GM12864 (cell line): ENCODE results near the gene ZMYND12.

Experiments used
- DNase-seq: peaks from one replicate; pipeline ENCODE4 v3.0.0-alpha.2; 2011; ENCODE audit warnings: low read depth
- H3K4me3 ChIP-seq: 2 replicates; pipeline ENCODE4 v1.5.1; 2011; ENCODE audit warnings: mild to moderate bottlenecking, low read depth, low read length, control low read depth
- CTCF ChIP-seq: IDR thresholded peaks from 2 replicates; pipeline ENCODE4 v1.5.1; 2011; ENCODE audit warnings: low read depth, mild to moderate bottlenecking, moderate library complexity, low read length, control low read depth, inconsistent platforms; ENCODE audit errors: missing control alignments

ZMYND12 gene

GRCh38 chr1:42419126-42419821 lies 36.5 kb downstream of the ZMYND12 start:
- H3K4me3 ChIP-seq: no peak overlapping the region
- DNase-seq: no peak
- TF ChIP-seq CTCF: no peak

DNA sequence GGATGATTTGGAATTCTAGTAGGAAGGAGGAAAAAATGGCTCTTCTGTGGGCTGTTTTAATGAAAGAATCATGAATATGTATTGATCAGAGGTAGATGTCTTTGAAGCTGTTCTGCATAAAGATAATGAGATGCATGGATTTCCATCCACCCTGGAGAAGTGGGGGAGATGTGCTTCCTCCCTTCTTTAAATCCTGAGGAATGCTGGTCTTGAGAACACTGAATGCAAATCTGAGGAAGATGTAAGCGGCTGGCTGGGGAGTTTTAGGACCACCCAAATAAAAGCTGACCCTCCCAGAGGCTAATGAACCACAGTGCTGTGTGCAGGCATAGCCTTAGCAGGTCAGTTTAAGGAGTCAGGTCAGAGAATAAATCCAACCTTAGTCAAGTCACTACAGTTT lies 37.3 kb downstream of the ZMYND12 start:
- H3K4me3 ChIP-seq: no peak overlapping the region
- DNase-seq: no peak
- TF ChIP-seq CTCF: no peak

- TF ChIP-seq CTCF: no peak
- H3K4me3 ChIP-seq: no peak overlapping the region
- DNase-seq: no peak
These were observed 38.7 kb downstream of the ZMYND12 start for GRCh38 chr1:42417166-42417565.

GRCh38 chr1:42414551-42415496 lies 41.0 kb downstream of the ZMYND12 start:
- DNase-seq: no peak
- TF ChIP-seq CTCF: no peak
- no peak overlapping the region for H3K4me3 ChIP-seq

DNA sequence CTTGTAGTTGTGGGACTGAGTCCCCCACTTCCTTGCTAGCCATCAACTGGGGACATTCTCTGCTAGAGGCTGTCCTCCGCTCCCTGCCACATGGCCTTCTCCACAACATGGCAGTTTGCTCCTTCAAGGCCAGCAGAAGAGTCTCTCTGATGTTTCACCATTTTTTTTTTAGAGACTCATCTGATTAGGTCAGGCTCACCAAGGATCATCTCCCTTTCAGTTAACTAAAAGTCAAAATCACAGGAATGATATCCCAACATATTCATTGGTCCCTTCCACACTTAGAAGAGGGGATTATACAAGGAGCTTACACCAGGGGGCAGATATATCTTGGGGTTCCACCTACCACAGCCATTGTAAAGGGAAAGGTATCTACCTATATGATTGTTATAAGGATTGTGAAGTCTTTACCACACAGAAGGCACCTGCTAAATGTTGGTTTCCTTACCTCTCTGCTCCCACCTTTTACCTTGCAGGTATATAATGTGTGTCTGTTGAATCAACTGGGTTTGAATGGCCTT lies 51.9 kb downstream of the ZMYND12 start:
- no peak overlapping the region for H3K4me3 ChIP-seq
- DNase-seq: no peak
- no peak for TF ChIP-seq CTCF

DNA sequence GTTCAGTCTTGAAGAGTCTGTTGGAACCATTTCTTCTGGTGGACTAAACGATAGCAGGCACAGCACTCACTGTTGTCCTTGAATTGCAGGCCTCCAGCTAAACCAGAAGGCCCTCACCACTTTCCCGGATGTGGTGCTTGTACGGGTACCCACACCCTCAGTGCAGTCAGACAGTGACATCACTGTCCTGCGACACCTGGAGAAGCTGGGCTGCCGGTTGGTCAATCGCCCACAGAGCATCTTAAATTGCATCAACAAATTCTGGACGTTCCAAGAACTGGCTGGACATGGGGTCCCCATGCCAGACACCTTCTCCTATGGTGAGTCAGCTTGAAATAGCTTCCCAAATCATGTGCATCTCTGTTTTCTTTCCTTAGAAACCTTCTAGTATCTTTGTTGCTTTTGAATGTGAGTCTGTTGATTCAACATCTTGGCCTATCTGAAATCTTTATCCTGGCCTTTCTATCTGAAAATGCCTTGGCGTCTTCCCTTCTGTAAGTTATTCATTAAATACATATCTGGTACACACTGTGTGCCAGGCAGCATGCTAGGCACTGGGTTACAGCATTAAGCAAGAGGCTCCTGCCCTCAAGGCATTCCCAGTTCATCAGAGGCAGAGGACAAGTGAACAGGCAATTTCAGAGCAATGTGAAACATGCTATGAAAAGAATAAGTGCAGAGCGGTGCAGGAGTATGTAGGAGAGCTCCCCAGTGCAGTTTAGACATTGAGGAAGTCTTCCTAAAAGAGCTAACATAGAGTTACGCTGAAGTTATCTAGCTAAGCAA lies 56.3 kb downstream of the ZMYND12 start:
- TF ChIP-seq CTCF: no peak
- DNase-seq: no peak
- no peak overlapping the region for H3K4me3 ChIP-seq
